ENCODE results near the gene C8G.

DNA sequence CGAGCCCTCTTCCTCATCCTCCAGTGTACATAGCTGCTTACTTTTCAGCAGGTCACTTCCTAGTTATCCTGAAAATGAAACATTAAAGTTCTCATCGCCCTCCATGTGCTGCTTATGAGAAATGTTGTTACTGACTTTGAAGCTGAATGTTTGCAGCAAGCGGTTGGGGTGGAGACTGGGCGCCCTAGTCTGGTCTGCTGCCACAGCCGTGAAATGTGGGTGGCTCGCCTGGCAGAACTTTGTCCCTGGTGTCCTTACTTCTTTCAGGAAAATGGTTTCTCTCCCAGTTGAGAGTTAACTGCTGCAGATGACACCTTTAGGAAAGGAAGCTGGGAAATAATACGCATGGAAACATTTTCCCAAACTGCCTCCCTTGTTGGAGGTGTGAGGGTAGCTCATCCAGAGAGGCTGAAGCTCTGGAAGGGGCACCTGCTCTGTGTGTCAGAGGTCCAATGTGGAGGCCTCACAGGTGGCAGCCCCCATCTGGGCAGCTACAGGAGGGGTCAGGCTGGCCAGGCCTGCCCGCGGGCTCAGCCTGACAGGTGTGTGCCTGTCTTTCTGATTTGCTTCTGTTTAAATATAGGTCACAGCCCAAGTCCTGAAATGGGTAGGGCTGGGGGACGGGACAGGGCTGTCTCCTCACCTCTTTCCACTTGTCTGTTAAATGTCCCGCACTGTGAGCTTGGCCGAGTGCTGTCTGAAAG lies 34.7 kb upstream of the C8G start:
- TF ChIP-seq, protein P1, sequence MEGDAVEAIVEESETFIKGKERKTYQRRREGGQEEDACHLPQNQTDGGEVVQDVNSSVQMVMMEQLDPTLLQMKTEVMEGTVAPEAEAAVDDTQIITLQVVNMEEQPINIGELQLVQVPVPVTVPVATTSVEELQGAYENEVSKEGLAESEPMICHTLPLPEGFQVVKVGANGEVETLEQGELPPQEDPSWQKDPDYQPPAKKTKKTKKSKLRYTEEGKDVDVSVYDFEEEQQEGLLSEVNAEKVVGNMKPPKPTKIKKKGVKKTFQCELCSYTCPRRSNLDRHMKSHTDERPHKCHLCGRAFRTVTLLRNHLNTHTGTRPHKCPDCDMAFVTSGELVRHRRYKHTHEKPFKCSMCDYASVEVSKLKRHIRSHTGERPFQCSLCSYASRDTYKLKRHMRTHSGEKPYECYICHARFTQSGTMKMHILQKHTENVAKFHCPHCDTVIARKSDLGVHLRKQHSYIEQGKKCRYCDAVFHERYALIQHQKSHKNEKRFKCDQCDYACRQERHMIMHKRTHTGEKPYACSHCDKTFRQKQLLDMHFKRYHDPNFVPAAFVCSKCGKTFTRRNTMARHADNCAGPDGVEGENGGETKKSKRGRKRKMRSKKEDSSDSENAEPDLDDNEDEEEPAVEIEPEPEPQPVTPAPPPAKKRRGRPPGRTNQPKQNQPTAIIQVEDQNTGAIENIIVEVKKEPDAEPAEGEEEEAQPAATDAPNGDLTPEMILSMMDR (IDR thresholded peaks at IDR 0.05): no peak
- no peak for TF ChIP-seq POLR2A (IDR thresholded peaks at IDR 0.05)
